Nephron (organoid): ENCODE results near the gene FKBP4.

Experiments
- H3K27ac Mint-ChIP-seq, 3 experiments: 2 replicates each; pipeline ENCODE4 v1.8.0; 2020; ENCODE audit warnings: mixed read lengths in 3 of 3, mild to moderate bottlenecking in 2 of 3, moderate library complexity in 1 of 3
- H3K27me3 Mint-ChIP-seq: 2 replicates; pipeline ENCODE4 v1.8.0; 2021; ENCODE audit warnings: low read depth, mild to moderate bottlenecking, moderate library complexity, mixed read lengths
- H3K36me3 Mint-ChIP-seq: 2 replicates; pipeline ENCODE4 v1.8.0; 2020; ENCODE audit warnings: low read depth, mixed read lengths
- H3K4me1 Mint-ChIP-seq: 2 replicates; pipeline ENCODE4 v1.8.0; 2020; ENCODE audit warnings: mixed read lengths
- H3K4me3 Mint-ChIP-seq, 3 experiments: 2 replicates each; pipeline ENCODE4 v1.8.0; 2020; ENCODE audit warnings: mild to moderate bottlenecking in 3 of 3, mixed read lengths in 3 of 3, moderate library complexity in 2 of 3
- H3K9me3 Mint-ChIP-seq: 2 replicates; pipeline ENCODE4 v1.8.0; 2020; ENCODE audit warnings: mixed read lengths
- TF ChIP-seq, protein P1 (sequence below), 3 experiments: fragments of 200-600 bp; sonication (generic); IDR thresholded peaks; one replicate each; pipeline ENCODE4 v1.5.0; 2021; ENCODE audit warnings: antibody characterized with exemption in 3 of 3; ENCODE audit not compliant: unreplicated experiment in 3 of 3

The FKBP4 gene

DNA sequence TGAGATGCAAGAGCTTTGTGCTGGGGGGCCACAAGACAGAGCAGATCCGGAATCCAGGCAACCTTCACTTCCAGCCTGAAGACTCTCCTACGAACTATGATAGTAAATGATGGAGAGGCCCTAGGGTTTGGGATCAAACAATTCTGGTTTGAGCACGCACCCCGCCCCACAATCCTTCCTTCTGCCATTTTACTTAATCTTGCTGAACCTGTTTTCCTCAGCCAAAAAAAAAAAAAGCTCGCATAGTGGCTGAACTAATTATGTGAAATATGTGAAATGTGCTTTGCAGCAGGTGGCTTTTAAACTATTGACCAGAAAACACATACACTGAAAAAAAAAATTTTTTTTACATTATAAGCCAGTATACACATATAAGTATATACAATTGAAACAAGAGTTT lies 17.0 kb downstream of the FKBP4 start:
- Mint-ChIP-seq H3K4me1 (peaks cover 15% of the 10 kb centered on the region), H3K27ac (peak overlapping the region; percentile 84 to 100 (median 98)), H3K4me3 (peak overlapping the region; percentile 98 to 99 (median 99)), H3K36me3 (peaks cover 9% of the 10 kb centered on the region), H3K9me3 (no peaks in the 10 kb centered on the region), H3K27me3 (no peaks in the 10 kb centered on the region)
- TF ChIP-seq, protein P1, sequence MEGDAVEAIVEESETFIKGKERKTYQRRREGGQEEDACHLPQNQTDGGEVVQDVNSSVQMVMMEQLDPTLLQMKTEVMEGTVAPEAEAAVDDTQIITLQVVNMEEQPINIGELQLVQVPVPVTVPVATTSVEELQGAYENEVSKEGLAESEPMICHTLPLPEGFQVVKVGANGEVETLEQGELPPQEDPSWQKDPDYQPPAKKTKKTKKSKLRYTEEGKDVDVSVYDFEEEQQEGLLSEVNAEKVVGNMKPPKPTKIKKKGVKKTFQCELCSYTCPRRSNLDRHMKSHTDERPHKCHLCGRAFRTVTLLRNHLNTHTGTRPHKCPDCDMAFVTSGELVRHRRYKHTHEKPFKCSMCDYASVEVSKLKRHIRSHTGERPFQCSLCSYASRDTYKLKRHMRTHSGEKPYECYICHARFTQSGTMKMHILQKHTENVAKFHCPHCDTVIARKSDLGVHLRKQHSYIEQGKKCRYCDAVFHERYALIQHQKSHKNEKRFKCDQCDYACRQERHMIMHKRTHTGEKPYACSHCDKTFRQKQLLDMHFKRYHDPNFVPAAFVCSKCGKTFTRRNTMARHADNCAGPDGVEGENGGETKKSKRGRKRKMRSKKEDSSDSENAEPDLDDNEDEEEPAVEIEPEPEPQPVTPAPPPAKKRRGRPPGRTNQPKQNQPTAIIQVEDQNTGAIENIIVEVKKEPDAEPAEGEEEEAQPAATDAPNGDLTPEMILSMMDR (IDR thresholded peaks at IDR 0.05; ENCODE audit: unreplicated experiment in 3 of 3): no peak

DNA sequence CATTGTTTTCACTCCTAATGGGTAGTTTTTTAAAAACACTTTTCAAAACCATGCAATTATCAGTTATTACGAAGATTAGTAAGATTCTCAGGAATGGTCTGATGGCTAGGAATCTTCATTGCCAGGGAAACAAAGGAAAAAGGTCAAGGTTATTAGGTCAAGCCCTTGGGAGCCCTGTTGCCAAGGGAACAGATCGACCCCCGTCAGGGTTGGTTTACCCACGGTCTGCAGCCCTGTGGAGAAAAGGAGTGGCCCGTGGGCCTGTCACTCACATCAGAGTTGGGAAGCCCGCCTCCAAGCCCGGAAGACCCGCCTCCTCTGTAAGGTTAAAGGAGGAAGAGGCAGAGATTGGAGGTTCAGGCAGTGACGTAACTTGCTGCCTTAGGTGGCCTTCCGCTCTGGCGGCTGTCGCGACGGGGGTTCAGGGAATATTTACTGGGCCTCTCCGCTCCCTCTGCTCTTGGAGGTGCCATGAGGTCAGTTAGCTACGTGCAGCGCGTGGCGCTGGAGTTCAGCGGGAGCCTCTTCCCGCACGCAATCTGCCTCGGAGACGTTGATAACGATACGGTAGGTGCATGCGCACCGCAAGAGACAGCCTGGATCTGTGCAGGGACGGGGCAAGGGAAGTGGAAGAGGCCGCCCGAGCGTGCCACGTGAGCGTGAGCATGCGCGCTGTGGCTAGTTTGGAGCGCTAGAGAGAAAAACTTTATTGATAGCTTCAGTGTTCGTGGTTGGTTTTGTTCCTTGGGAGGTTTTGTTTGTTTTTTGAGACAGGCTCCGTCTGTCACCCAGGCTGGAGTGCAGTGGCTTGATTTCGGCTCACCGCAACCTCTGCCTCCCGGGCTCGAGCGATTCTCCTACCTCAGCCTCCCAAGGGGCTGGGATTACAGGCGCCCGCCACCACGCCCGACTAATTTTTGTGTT lies 17.8 kb downstream of the FKBP4 start, which contains the start of gene ITFG2:
ITFG2 (plus strand) TSS at position 379 of the 924 bp plus-strand sequence; CDS start at position 472, 93 bp downstream.
- H3K4me3 Mint-ChIP-seq: peak within 1 kb of the TSS; percentile 98 to 99 (median 99)
- peaks cover 9% of the 10 kb centered on the region for H3K36me3 Mint-ChIP-seq
- H3K27me3 Mint-ChIP-seq: no peaks in the 10 kb centered on the region

DNA sequence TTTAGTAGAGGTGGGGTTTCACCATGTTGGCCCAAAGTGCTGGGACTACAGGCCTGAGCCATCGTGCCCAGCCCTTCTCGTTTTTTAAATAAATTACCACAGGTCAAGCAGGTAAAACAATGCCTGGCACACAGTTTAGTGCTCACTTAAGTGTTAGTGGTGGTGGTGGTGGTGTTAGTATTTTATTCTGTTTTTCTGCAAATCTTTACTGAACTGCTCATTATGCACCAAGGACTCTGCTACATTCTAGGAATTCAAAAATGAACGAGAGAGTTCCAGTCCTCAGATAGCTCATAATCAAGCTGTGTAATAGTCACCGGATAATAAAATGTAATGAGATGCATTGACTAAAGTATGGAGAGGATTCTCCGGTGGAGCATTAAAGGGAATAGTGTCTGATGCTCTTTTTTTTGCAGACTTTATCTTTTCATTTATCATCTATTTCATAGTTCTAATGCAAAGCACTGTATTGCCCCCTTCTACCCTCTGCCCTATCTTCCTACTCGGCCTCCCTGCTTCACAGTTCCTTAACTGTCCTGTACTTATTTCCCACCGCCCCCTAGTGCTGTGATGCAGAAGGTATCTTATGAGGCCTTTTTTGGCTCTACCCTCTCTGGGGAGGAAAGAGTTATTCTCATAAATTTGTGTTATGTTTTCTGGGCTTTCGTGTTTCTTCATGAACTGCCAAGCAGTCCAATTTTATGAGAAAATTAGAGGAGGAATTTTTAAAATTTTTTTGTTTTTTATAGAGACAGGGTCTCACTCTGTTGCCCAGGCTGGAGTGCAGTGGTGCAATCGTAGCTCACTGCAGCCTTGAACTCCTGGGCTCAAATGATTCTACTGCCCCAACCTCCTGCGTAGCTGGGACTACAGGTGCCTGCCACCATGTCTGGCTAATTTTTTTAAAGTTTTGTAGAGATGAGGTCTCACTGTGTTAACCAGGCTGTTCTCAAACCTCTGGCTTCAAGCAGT lies 18.7 kb downstream of the FKBP4 start:
- H3K4me3 Mint-ChIP-seq: peak overlapping the region; percentile 98 to 99 (median 99)
- H3K4me1 Mint-ChIP-seq: peaks cover 15% of the 10 kb centered on the region
- no peaks in the 10 kb centered on the region for H3K9me3 Mint-ChIP-seq
- peak overlapping the region; percentile 98 to 100 (median 100) for H3K27ac Mint-ChIP-seq
- TF ChIP-seq, protein P1 (IDR thresholded peaks at IDR 0.05; ENCODE audit: unreplicated experiment in 3 of 3): peak; percentile 59 to 71 (median 69)
- H3K27me3 Mint-ChIP-seq: peaks cover 3% of the 10 kb centered on the region
- H3K36me3 Mint-ChIP-seq: peaks cover 18% of the 10 kb centered on the region

More for the DNA sequence above, 17.8 kb downstream of the FKBP4 start, which contains the start of gene ITFG2:
- Mint-ChIP-seq H3K4me1 (peaks cover 15% of the 10 kb centered on the region), H3K27ac (peak within 1 kb of the TSS; percentile 98 to 100 (median 100)), H3K9me3 (no peaks in the 10 kb centered on the region)
- TF ChIP-seq, protein P1 (IDR thresholded peaks at IDR 0.05; ENCODE audit: unreplicated experiment in 3 of 3): no peak

DNA sequence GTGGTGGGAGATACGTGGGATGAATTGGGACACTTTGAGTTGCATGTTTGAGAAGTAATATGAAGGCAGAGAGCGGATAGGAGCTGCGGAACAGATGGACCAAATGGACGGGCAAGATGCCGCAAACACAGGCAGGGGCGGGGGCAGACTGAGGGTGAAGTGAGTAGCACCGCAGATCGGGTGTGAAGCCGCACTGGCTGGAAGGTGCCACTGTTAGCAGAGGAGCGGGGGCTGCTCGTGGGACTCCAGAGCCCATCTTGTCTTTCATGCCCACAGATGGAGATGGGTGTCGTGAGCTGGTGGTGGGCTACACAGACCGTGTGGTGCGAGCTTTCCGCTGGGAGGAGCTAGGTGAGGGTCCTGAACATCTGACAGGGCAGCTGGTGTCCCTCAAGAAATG lies 25.0 kb downstream of the FKBP4 start:
- H3K9me3 Mint-ChIP-seq: no peaks in the 10 kb centered on the region
- TF ChIP-seq, protein P1 (IDR thresholded peaks at IDR 0.05; ENCODE audit: unreplicated experiment in 3 of 3): no peak
- peaks cover 5% of the 10 kb centered on the region for H3K27me3 Mint-ChIP-seq
- H3K27ac Mint-ChIP-seq: peak overlapping the region in 1 of 3 experiments; percentile 7
- peaks cover 72% of the 10 kb centered on the region for H3K36me3 Mint-ChIP-seq
- H3K4me3 Mint-ChIP-seq: no peak overlapping the region
- peaks cover 7% of the 10 kb centered on the region for H3K4me1 Mint-ChIP-seq

DNA sequence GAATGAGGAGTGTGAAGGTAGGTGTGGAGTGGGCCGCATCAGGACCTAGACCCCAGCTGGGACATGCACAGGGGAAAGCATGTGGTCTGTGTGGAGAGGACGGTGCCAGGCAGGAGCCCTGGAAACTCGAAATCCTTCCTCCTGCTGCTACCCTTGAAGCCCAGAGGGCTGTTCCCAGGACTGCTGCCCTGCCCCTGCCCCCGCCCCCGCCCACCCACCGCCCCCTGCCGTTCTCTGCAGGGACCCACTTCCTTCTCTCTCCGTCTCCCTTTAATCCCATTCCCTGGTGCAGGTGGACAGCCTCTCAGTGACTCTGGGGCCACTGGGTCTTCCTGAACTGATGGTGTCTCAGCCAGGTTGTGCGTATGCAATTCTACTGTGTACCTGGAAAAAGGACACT lies 25.7 kb downstream of the FKBP4 start:
- Mint-ChIP-seq H3K27ac (no peak overlapping the region), H3K4me1 (peaks cover 7% of the 10 kb centered on the region), H3K36me3 (peaks cover 76% of the 10 kb centered on the region), H3K4me3 (no peak overlapping the region), H3K9me3 (no peaks in the 10 kb centered on the region), H3K27me3 (peaks cover 5% of the 10 kb centered on the region)
- TF ChIP-seq, protein P1 (IDR thresholded peaks at IDR 0.05; ENCODE audit: unreplicated experiment in 3 of 3): no peak
